Measurements from ENCODE around the gene TWIST2.

GRCh38 chr2:238820197-238820596 is 27.7 kb upstream of the TWIST2 start:
- TF ChIP-seq POLR2AphosphoS5 (IDR thresholded peaks at IDR 0.05) (no peak), EP300 (IDR thresholded peaks at IDR 0.05) (no peak)
